ENCODE results near the gene STARD13. TPM values are rescaled to one million over a fixed set of nuclear protein-coding genes. Genes with fewer than 3 reads are reported as not detected.

Gene STARD13
- total RNA-seq, 2 experiments from 2014 or later = 0.48 to 0.99 TPM

- Mint-ChIP-seq H3K9me3 (no peaks in the 10 kb centered on the region), H3K27ac (no peak overlapping the region), H3K27me3 (peaks cover 4% of the 10 kb centered on the region), H3K36me3 (no peaks in the 10 kb centered on the region), H3K4me1 (ENCODE audit: low read depth) (no peaks in the 10 kb centered on the region), H3K4me3 (no peak overlapping the region)
- POLR2A ChIA-PET = no interaction called here
- CTCF ChIA-PET = no interaction called here
- intact Hi-C loops (cut with micrococcal nuclease) = no loop called here
- DNase-seq = no peak
These were observed 21.0 kb downstream of the STARD13 start for GRCh38 chr13:33264620-33264978.

GRCh38 chr13:33263976-33264619, 21.5 kb downstream of the STARD13 start:
- intact Hi-C loops (cut with micrococcal nuclease) = no loop called here
- ChIA-PET CTCF (no interaction called here), POLR2A (no interaction called here)
- Mint-ChIP-seq H3K36me3 (no peaks in the 10 kb centered on the region), H3K27me3 (peaks cover 4% of the 10 kb centered on the region), H3K4me3 (no peak overlapping the region), H3K4me1 (ENCODE audit: low read depth) (no peaks in the 10 kb centered on the region), H3K27ac (no peak overlapping the region), H3K9me3 (no peaks in the 10 kb centered on the region)
- DNase-seq = no peak

GRCh38 chr13:33263484-33263883, 22.1 kb downstream of the STARD13 start:
- peaks cover 4% of the 10 kb centered on the region for H3K27me3 Mint-ChIP-seq
- H3K9me3 Mint-ChIP-seq = no peaks in the 10 kb centered on the region
- no peaks in the 10 kb centered on the region for H3K36me3 Mint-ChIP-seq
- no peak overlapping the region for H3K27ac Mint-ChIP-seq
- POLR2A ChIA-PET = no interaction called here
- H3K4me1 Mint-ChIP-seq (ENCODE audit: low read depth) = no peaks in the 10 kb centered on the region
- CTCF ChIA-PET = no interaction called here
- intact Hi-C loops (cut with micrococcal nuclease) = no loop called here
- H3K4me3 Mint-ChIP-seq = no peak overlapping the region
- DNase-seq = no peak

- CTCF ChIA-PET = no interaction called here
- Mint-ChIP-seq H3K36me3 (no peaks in the 10 kb centered on the region), H3K4me3 (no peak overlapping the region), H3K9me3 (no peaks in the 10 kb centered on the region), H3K4me1 (ENCODE audit: low read depth) (no peaks in the 10 kb centered on the region), H3K27me3 (peaks cover 4% of the 10 kb centered on the region), H3K27ac (no peak overlapping the region)
- no peak for DNase-seq
- POLR2A ChIA-PET = no interaction called here
- intact Hi-C loops (cut with micrococcal nuclease) = no loop called here
These were observed 22.6 kb downstream of the STARD13 start for GRCh38 chr13:33262997-33263396.

- Mint-ChIP-seq H3K36me3 (no peaks in the 10 kb centered on the region), H3K27me3 (peaks cover 4% of the 10 kb centered on the region), H3K4me3 (no peak overlapping the region), H3K4me1 (ENCODE audit: low read depth) (no peaks in the 10 kb centered on the region), H3K9me3 (no peaks in the 10 kb centered on the region), H3K27ac (no peak overlapping the region)
- no peak for DNase-seq
- ChIA-PET POLR2A (no interaction called here), CTCF (interaction anchor here (0.6 kb wide), 1 partner anchor 172 kb away, joined by 5 read pairs; no protein-coding TSS in a partner anchor)
- intact Hi-C loops (cut with micrococcal nuclease) = no loop called here
These were observed 23.0 kb downstream of the STARD13 start for GRCh38 chr13:33262594-33262993.

GRCh38 chr13:33262062-33262487, 23.5 kb downstream of the STARD13 start:
- DNase-seq = no peak
- ChIA-PET POLR2A (no interaction called here), CTCF (interaction anchor here (0.6 kb wide), 1 partner anchor 171 kb away, joined by 5 read pairs; no protein-coding TSS in a partner anchor)
- no peaks in the 10 kb centered on the region for H3K4me1 Mint-ChIP-seq (ENCODE audit: low read depth)
- peaks cover 4% of the 10 kb centered on the region for H3K27me3 Mint-ChIP-seq
- no peaks in the 10 kb centered on the region for H3K9me3 Mint-ChIP-seq
- no peak overlapping the region for H3K4me3 Mint-ChIP-seq
- H3K36me3 Mint-ChIP-seq = no peaks in the 10 kb centered on the region
- intact Hi-C loops (cut with micrococcal nuclease) = no loop called here
- no peak overlapping the region for H3K27ac Mint-ChIP-seq

GRCh38 chr13:33261387-33262061, 24.0 kb downstream of the STARD13 start:
- Mint-ChIP-seq H3K36me3 (no peaks in the 10 kb centered on the region), H3K4me1 (ENCODE audit: low read depth) (no peaks in the 10 kb centered on the region), H3K27ac (no peak overlapping the region), H3K9me3 (no peaks in the 10 kb centered on the region), H3K27me3 (peaks cover 4% of the 10 kb centered on the region), H3K4me3 (no peak overlapping the region)
- POLR2A ChIA-PET = no interaction called here
- intact Hi-C loops (cut with micrococcal nuclease) = no loop called here
- no peak for DNase-seq
- CTCF ChIA-PET = no interaction called here

- POLR2A ChIA-PET = no interaction called here
- intact Hi-C loops (cut with micrococcal nuclease) = no loop called here
These were observed 25.1 kb downstream of the STARD13 start for GRCh38 chr13:33260168-33261098.

GRCh38 chr13:33259296-33259695, 26.3 kb downstream of the STARD13 start:
- POLR2A ChIA-PET = no interaction called here
- CTCF ChIA-PET = no interaction called here

More at GRCh38 chr13:33260168-33261098, 25.1 kb downstream of the STARD13 start:
- CTCF ChIA-PET = no interaction called here
- Mint-ChIP-seq H3K9me3 (no peaks in the 10 kb centered on the region), H3K36me3 (no peaks in the 10 kb centered on the region), H3K27me3 (peaks cover 4% of the 10 kb centered on the region), H3K27ac (no peak overlapping the region), H3K4me1 (ENCODE audit: low read depth) (no peaks in the 10 kb centered on the region), H3K4me3 (no peak overlapping the region)
- DNase-seq = no peak

GRCh38 chr13:33258808-33259193, 26.8 kb downstream of the STARD13 start:
- intact Hi-C loops (cut with micrococcal nuclease) = no loop called here
- Mint-ChIP-seq H3K9me3 (no peaks in the 10 kb centered on the region), H3K4me3 (no peak overlapping the region), H3K4me1 (ENCODE audit: low read depth) (no peaks in the 10 kb centered on the region), H3K27me3 (peaks cover 1% of the 10 kb centered on the region), H3K36me3 (no peaks in the 10 kb centered on the region), H3K27ac (no peak overlapping the region)
- ChIA-PET POLR2A (no interaction called here), CTCF (no interaction called here)
- no peak for DNase-seq

More at GRCh38 chr13:33259296-33259695, 26.3 kb downstream of the STARD13 start:
- H3K4me3 Mint-ChIP-seq = no peak overlapping the region
- no peak overlapping the region for H3K27ac Mint-ChIP-seq
- intact Hi-C loops (cut with micrococcal nuclease) = no loop called here
- no peaks in the 10 kb centered on the region for H3K36me3 Mint-ChIP-seq
- H3K9me3 Mint-ChIP-seq = no peaks in the 10 kb centered on the region
- H3K4me1 Mint-ChIP-seq (ENCODE audit: low read depth) = no peaks in the 10 kb centered on the region
- peaks cover under 1% of the 10 kb centered on the region for H3K27me3 Mint-ChIP-seq
- no peak for DNase-seq

- H3K27ac Mint-ChIP-seq = no peak overlapping the region
- H3K27me3 Mint-ChIP-seq = peaks cover 1% of the 10 kb centered on the region
- no peaks in the 10 kb centered on the region for H3K36me3 Mint-ChIP-seq
- DNase-seq = no peak
- H3K4me1 Mint-ChIP-seq (ENCODE audit: low read depth) = no peaks in the 10 kb centered on the region
- ChIA-PET POLR2A (no interaction called here), CTCF (no interaction called here)
- no peak overlapping the region for H3K4me3 Mint-ChIP-seq
- intact Hi-C loops (cut with micrococcal nuclease) = no loop called here
- H3K9me3 Mint-ChIP-seq = no peaks in the 10 kb centered on the region
These were observed 27.4 kb downstream of the STARD13 start for GRCh38 chr13:33257841-33258807.
